Effector CD4-positive, alpha-beta T cell (primary cell): ENCODE results near the gene ACTN2.

Source experiments
- DNase-seq: peaks from one replicate; pipeline ENCODE4 v3.0.0-alpha.2; 2020

The ACTN2 gene

DNA sequence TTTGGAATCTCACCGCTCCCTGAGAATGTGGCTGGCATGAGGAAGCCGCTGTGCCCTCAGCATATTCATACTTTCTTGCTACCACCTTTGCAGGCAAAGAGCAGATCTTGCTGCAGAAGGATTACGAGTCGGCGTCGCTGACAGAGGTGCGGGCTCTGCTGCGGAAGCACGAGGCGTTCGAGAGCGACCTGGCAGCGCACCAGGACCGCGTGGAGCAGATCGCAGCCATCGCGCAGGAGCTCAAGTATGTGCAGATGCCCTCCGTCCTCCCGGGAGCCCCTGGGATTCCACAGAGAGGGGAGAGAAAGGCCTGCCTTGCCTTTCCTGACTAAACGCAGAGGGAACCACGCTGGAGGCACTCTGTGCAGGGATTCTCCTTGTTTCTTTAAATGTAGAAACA is 58.2 kb downstream of the ACTN2 start:
- no peak for DNase-seq

DNA sequence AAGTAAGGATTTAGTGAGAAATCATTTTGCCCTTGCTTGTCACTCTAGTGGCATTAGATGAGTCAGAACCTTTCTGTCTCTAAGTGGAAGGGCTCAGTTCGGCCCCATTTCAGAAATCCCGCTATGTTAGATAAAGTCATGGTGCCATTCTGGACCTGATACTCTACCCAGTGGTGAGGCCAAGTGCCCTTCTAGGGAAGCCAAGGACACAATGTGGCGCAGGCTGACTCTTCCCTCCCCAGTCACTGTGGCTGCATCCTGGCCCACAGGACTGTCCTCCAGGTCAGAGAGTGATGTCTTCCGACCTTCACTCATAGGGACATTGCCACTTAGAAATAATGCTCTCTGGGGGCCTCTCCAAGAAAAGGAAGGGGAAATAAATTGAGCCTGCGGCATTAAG is 60.5 kb downstream of the ACTN2 start:
- no peak for DNase-seq

DNA sequence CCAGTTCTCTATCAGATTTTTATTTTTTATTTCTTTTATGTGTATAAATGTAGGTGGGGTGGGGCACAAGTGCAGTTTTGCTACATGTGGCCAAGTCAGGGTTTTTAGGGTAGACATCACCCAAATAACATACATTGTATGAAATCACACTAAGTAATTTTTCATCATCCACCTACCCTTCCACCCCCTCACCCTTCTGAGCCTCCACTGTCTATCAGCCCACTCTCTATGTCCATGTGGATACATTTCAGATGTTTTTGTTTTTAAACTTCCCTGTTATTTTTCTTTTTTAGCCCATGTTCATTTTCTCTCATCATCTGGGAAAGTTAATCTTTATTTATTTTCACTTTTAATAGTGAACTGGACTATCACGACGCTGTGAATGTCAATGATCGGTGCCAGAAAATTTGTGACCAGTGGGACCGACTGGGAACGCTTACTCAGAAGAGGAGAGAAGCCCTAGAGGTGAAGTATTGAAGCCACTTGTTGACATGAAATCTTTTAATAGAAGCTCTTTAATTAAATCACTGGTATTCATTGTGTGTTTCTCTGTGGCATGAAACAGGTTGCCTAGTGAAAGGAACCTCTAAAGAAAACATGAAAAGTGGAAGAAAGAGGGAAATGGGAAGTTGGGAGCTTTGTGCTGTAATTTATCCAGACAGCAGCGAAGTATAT is 61.1 kb downstream of the ACTN2 start:
- DNase-seq, result no peak

DNA sequence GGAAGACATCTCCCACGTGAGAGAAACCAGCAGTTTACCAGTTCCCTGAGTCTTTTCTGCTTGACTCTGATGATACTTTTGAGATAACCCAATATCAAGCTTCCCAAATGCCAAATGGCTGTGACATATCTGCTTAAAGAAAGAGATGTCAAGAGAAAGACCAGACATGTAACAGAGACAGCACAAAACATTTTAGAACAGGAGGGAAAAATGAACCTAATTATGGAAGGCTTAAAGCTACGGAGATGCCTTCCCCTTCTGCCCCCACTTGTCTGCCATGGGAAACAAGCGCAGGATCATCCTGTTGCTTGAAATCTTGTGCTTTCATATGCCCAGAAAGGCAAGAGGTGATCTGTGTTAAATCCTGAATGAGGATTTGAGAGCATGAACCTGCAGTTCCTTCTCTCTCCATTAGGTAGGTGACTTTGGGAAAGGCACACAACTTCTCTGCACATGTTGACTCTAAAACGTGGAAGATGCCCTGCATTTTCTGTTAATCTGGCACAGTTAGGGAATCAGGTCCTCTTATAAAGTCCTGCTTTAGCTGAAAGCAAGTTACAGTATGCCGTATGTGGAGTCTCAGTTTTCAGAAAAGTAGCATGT is 62.1 kb downstream of the ACTN2 start:
- DNase-seq, result no peak

DNA sequence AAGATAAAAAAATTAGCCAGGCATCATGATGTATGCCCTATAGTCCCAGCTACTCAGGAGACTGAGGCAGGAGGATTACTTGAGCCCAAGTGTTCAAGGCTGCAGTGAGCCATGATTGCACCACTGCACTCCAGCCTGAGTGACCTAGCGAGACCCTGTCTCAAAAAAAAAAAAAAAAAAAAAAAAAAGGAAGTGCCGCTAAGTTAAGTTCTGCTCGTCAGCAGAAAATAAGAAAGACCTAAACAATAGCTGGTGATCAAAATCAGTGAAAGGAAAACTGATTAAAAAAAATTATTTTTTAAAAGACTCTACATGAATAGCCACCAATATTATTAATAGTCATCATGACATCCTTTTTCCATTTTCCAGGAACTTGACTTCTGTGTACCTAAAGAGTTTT is 64.6 kb downstream of the ACTN2 start:
- no peak for DNase-seq

DNA sequence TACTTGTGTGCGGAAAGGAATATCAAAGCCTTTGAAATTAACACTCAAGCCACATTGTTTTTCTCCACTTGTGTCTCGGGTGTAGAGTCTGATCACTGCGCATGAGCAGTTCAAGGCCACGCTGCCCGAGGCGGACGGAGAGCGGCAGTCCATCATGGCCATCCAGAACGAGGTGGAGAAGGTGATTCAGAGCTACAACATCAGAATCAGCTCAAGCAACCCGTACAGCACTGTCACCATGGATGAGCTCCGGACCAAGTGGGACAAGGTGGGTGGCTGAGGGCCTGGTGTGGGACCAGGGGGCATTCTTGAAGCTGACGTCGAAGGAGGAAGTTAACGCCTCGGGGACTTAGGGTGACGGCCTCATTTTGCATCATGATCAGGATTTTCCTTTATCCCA is 65.1 kb downstream of the ACTN2 start:
- DNase-seq, result no peak

DNA sequence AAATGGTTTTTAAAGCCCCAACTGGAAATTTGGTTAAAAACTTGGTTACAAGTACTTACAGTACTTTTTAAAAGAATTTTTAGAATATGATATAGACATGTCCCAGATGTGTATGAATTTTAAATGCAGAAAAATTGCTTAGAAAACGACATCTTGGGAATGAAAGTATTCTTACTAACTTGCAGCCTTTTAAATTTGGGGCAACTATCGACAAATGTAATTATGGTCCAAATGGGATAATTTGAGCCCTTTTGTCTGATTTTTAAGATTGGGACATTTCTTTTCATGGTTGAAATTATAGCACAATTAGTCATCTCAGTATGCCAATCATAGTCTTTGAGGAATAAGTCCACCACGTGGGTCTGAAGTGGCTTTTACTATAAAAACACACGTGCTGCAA is 65.6 kb downstream of the ACTN2 start:
- DNase-seq, result no peak

DNA sequence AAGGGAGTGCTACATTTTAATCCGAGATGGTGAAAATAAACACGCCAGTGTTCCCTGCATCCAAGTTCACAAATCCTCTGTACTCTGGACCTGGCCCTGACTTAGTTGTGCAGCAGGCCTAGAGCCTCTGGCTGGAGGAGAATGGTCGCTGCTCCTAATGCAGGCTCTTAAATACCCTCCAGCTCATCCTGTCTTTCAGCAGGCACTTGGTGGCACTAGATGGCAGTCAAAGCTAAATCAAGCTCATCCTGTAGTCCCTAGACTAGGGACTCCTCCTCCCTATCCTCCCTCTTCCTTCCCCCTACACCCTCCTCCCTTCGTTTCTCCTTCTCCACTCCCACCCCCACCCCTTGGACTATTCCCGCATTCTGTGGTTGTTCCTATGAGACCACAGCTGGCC is 67.2 kb downstream of the ACTN2 start:
- no peak for DNase-seq

DNA sequence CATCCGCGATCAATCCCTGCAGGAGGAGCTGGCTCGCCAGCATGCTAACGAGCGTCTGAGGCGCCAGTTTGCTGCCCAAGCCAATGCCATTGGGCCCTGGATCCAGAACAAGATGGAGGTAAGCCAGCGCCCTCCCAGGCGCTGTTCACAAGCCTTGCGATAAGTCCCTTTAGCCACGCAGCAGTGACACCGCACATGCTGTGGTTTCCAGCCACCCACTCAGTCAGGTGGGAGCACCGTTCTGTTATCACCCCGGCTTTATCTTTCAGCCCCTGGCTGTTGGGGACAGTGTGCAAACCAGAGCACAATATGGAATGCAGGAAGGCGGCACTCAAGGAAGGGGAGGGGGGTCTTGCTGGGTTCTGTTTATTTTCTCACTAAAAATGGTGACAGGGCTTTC is 67.7 kb downstream of the ACTN2 start:
- no peak for DNase-seq

DNA sequence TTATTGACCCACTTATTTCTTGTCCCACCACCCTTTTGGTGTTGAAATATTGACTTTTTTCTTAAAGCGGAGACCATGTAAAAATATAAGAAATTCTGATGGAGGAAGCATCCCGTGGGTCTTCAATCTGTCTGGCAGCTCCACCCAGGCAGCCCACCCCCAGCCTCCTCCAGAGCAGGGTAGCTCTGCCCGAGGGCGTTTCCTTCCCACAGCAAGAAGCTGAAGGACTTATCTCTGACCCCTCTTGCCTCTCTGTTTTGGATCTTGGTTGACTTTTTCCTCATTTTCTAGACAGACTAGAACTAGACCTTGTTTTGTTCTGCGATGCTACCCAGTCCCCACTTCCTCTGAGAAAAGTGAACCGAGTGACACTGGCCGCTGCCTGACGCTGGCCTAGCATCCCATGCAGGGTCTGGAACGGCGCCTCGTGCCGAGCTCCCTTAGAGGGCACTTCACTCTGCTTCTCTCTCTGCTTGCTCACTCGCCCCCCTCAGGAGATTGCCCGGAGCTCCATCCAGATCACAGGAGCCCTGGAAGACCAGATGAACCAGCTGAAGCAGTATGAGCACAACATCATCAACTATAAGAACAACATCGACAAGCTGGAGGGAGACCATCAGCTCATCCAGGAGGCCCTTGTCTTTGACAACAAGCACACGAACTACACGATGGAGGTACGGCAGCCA is 68.4 kb downstream of the ACTN2 start:
- DNase-seq, result no peak

DNA sequence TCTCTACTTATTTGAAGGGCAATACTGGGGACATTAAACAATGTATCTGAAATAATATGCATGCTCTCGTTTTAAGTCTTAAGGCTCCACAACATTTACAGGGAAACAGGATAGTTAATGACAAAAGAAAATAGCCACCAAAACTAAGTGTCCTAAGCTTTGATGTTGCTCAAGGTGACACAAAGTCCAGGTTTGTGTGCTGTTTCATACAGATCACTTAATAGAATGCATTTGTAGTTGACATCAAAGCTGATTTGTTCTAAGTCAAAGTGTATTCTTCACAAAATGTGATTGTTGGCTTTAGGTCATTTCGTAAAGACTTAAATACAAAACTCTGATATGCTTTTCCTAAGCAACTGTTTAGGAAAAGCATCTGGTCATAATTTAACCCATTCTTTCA is 71.3 kb downstream of the ACTN2 start:
- DNase-seq, result no peak

DNA sequence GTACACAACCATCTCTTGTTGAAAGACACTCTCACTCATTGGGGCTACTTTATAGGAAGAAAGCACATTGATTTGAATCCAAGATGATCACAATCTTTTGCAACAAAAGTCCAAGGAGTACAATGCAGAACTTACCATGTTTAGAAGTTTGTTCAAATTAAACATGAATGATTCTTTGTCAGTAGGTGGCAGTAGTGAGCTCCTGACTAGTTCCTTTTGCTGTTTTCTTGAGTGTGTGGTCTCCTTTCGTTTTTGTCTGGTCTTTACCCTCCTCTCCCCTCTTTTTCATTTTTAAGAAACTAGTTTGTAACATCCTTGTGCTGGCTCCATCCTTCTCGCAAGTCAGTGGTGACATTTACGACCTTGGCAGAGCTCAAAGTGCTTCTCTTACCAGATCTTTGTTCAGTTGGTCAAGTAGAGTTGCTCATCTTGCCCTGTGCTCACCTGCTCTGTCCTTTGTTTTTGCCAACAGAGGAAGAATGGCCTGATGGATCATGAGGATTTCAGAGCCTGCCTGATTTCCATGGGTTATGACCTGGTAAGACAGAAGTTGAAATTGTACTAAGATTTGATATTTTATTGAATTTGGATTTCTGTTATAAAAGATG is 73.1 kb downstream of the ACTN2 start:
- no peak for DNase-seq

DNA sequence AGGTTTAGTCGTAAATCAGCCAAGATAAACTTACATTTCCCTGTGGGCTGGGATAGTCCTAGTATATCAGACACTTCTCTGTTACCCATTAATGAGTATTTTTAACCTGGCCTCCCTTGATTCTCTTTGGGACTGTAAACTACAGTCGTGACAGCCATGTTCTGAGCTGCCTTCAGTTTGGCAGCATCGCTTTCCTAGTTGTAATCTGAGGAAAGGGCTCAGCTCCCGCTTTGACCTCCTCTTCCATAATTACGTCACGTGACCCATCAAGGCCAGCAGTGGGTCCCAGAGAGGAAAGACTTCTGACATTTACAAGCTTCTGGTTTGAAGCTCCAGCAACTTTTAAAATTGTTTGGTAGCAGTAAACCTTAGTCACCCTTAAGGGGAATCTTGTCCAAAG is 74.2 kb downstream of the ACTN2 start:
- no peak for DNase-seq

DNA sequence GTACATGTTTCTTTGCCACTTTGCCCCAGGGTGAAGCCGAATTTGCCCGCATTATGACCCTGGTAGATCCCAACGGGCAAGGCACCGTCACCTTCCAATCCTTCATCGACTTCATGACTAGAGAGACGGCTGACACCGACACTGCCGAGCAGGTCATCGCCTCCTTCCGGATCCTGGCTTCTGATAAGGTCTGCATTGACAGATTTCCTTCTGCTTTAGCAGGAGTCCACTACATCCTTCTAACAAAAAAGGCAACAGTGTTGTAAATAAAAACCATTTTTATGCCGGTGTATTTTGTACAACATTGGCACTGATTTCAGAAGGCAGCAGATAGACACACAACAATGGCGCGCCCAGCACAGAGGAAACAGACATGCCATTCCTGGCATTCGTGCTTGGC is 74.7 kb downstream of the ACTN2 start:
- no peak for DNase-seq

DNA sequence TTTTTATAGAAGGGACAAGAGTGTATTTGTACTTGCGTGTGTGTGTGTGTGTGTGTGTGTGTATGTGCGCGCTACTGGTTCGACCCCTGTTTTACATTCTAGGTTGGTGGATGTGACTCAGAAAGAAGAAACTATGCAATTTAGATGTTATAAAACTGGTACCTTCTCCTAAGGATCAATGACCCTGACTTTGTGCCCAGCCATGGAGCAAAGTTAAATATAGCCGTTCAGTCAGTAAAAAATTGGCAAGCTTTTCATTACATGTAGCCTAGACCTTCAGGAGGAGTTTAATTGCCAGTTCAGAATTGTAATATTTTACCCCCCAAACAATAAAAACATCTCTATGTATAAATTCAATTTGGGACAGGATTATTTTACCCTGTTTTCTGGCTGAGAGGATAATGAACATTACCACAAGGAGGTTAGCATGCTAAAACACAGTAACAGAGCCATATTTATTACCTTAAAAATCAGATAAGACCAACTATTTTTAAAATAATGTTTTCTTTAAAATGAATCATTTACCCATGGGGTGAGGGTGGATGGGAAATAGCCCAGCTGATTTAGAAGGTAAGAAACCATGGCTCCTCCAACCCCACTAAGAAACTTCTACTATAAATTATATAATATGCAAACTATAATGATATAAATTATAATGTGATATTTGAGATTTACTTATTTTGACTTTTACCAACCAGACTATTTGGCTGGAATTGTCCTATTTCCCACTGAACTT is 75.3 kb downstream of the ACTN2 start:
- no peak for DNase-seq

DNA sequence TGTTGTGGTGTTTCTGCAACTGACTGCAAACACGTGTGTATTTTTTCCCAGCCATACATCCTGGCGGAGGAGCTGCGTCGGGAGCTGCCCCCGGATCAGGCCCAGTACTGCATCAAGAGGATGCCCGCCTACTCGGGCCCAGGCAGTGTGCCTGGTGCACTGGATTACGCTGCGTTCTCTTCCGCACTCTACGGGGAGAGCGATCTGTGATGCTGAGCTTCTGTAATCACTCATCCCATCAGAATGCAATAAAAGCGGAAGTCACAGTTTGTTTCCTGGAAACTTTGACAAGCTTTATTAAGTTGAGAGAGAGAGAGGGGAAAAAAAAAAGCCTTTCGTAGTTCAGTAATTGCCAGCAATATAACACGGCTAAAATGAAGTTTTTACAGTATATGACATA is 76.1 kb downstream of the ACTN2 start:
- DNase-seq, result no peak

DNA sequence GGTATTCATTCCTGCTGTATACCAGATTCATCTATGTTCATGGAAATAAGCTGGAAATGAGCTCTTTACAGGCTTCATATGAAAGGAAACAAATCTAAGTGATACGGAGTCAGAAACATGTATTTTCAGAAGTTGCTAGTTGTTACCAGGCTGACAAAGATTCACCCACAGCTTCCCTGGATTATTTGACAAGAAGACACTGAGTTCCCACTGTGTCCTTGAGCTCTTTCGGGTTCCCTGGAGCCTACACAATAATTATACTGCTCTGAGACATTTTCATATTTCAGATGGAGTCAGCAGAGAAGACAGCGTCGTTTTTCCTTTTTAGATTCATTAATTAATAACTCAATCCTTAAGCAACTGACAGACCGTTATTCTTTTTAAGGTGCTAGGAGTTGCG is 79.5 kb downstream of the ACTN2 start:
- DNase-seq, result no peak

DNA sequence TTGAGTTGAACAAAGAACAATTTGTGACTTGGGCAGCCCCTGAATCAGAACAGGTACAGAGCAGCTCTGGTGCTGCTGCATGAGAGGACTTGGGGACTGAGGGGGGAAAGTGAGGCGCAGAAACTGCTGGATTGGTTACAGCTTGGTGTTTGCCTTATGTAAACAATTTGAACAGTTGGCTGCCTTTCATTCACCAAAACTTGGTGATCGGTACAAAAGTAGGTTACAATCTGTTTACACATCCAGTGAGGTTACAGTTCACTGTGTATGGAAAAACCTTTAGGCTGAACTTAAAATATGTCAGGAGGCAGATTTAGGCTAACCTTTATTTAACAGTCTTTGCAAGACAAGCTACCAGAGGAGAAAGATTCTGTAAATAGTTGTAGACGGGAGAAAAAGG is 80.2 kb downstream of the ACTN2 start:
- DNase-seq, result no peak

DNA sequence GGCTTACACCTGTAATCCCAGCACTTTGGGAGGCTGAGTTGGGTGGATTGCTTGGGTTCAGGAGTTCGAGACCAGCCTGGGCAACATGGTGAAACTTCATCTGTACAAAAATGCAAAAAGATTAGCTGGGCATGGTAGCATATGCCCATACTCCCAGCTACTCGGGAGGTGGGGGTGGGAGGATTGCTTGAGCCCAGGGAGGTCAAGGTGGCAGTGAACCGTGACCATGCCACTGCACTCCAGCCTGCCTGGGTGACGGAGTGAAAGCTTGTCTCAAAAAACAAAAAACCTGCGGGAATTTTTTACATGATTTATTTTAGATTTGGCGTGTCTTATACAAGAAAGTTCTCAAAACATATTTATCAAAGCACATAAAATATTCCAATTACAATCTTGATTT is 81.0 kb downstream of the ACTN2 start:
- no peak for DNase-seq

DNA sequence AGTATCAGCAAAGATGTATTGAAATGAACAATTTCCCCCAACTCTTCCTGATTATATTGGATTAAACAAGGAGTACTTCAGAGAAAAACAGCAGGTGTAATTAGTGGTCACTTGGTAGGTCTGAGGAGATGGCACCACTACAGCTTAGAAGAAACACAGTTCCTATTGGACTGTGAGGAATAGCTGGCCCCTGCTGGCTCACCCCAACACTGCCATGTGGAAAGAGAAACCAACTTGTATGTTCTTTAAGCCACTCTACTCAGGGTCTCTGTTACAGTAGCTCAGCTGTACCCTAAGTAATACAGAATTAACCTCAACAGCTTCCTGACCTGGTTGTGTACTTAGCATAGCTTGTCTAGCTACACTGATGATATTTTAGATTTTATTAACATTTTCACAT is 82.3 kb downstream of the ACTN2 start:
- DNase-seq, result no peak

DNA sequence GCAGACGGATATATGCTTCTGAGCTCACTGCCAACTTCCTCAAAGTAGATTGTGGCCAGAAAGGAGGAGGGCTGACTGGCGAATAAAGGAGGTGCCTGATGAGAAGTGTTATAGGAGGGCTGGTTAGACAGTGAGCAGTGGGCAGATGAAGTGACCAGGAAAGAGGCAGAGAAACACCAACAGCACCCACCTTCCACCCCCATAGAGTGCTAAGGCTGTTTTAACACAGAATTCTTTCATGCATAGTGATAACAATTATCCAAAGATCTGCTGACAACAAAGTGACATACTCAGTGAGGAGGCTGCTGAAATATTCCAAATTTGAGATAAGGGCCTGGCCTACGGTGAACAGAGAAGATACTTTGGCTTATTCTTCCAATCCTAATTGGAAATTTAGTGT is 87.6 kb downstream of the ACTN2 start:
- no peak for DNase-seq

DNA sequence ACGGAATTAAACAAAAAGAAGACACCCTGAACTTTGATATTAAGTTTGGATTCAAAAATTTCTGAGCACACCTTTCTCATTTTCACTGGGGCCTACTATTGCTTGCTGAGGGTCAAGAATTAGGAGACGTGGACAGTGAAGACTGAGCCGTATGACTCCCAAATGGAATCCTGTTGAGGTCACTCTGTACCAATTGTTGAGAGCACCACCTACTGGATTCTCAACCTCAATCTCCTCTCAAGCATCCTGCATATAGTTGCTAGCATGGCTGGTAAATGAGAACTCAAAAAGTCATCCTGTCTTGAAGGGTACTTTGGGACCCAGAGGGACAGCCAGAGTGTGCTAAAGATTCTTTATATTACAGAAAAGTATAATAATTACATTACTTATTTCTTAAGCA is 88.6 kb downstream of the ACTN2 start:
- no peak for DNase-seq

DNA sequence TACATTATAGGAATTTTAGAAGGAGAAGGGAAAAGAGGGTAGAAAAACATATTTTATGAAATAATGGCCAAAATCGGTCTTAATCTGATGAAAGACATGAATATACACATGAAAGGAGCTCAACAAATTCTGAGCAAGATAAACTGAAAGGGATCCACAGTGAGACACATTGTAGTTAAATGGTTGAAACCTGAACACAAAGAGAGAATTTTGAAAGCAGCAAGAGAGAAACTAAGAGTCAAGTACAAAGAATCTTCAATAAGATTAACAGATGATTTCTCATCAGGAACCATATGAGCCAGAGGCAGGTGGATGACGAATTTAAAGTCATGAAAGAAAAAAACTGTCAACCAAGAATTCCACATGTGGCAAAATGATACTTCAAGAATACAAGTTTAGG is 93.0 kb downstream of the ACTN2 start:
- DNase-seq, result no peak

DNA sequence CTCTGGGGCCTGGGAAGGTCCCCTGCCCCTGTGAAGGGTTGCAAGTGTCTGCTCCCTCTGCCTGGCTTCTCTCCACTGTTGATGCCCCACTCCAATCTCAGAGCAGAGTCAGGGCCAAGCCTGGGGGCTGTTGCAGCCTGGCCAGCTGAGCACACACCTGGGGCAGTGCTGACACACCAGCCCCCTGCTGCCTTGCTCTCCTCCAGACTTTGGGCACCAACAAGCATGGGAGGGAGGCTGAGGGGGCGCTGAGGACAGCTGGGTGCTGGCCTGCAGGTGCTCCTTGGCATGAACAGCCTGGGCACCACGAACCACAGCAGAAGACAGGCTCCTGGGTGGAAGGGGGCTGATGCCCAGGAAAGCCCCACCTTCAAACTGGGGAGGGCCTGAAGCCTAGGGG is 99.2 kb downstream of the ACTN2 start:
- no peak for DNase-seq
